Measurements from ENCODE around the gene IMPDH1.

IMPDH1 gene

GRCh38 chr7:128387216-128388144 lies 22.3 kb downstream of the IMPDH1 start:
- DNase-seq: peak; percentile 64

GRCh38 chr7:128385988-128386925 lies 23.5 kb downstream of the IMPDH1 start:
- DNase-seq: no peak

- no peak for DNase-seq
Observed at GRCh38 chr7:128384726-128385125, 25.1 kb downstream of the IMPDH1 start.

- DNase-seq: no peak
Observed at GRCh38 chr7:128383776-128384175, 26.0 kb downstream of the IMPDH1 start.

GRCh38 chr7:128381161-128381821 lies 28.5 kb downstream of the IMPDH1 start:
- DNase-seq: peak; percentile 35

- DNase-seq: no peak
Observed at GRCh38 chr7:128380483-128381106, 29.2 kb downstream of the IMPDH1 start.

GRCh38 chr7:128379900-128380479 lies 29.8 kb downstream of the IMPDH1 start:
- no peak for DNase-seq

- no peak for DNase-seq
Observed at GRCh38 chr7:128378637-128379036, 31.1 kb downstream of the IMPDH1 start.

GRCh38 chr7:128376077-128376476 lies 33.7 kb downstream of the IMPDH1 start:
- DNase-seq: no peak

- no peak for DNase-seq
Observed at GRCh38 chr7:128374041-128374440, 35.7 kb downstream of the IMPDH1 start.

- DNase-seq: no peak
Observed at GRCh38 chr7:128373606-128374005, 36.2 kb downstream of the IMPDH1 start.

- no peak for DNase-seq
Observed at GRCh38 chr7:128370491-128370890, 39.3 kb downstream of the IMPDH1 start.

- no peak for DNase-seq
Observed at GRCh38 chr7:128366986-128367385, 42.8 kb downstream of the IMPDH1 start.

- DNase-seq: no peak
Observed at GRCh38 chr7:128366300-128366699, 43.5 kb downstream of the IMPDH1 start.

GRCh38 chr7:128365432-128365831 lies 44.4 kb downstream of the IMPDH1 start:
- DNase-seq: no peak

GRCh38 chr7:128364166-128364870 lies 45.5 kb downstream of the IMPDH1 start:
- no peak for DNase-seq

GRCh38 chr7:128363261-128363721 lies 46.5 kb downstream of the IMPDH1 start:
- no peak for DNase-seq

GRCh38 chr7:128362670-128363069 lies 47.1 kb downstream of the IMPDH1 start:
- DNase-seq: no peak

GRCh38 chr7:128361411-128362379 lies 48.1 kb downstream of the IMPDH1 start, which contains the start of gene PRRT4:
TSS of gene PRRT4 (minus strand) at chr7:128361690.
- DNase-seq: peak; percentile 48

GRCh38 chr7:128360359-128360678 lies 49.5 kb downstream of the IMPDH1 start:
- DNase-seq: no peak
